ENCODE measurements around the gene DNLZ. TPM values are rescaled to one million over a fixed set of nuclear protein-coding genes. Genes with fewer than 3 reads are reported as not detected.

The DNLZ gene
- total and polyA plus RNA-seq, 9 of the 15 experiments (the other 6 are each of a cell fraction or from before 2014, with no cell fraction given) = 0.17 to 44.6 (median 3.4) TPM

DNA sequence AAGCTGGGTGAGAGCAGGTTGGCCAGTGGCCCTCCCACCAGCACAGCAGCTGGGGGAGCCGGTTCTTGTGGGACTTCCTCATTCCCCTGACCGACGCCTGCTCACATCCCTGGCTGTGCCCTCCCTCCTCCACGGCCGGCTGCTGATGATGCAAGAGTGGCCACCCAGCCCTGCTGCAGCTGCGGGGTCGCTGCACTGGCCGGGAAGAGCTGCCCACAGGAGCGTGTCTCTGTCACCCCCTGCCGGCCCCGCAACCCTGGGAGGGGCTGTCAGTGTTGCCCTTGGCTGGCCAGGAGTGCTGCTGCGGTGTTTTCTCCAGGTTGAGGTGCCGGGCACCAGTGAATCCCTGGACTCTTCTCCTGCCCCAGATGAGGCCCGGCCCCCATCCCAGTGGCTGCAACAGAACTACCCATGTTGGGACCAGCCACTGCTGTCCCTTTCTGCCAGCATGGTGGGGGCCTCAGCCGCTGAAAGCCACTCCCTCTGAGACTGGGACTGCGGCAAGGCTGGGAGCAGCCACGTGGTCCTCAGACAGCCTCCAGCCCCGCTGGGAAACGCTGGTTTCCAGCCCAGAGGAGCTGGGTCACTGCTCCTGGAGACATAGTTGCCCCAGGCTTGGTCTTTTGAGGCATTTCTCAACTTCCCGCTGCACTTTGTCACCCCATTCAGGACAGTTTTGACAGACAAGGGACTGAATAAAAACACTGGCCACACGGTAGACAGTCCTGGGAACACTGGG lies 9.2 kb upstream of the DNLZ start (continued):
- TF ChIP-seq MAFK (IDR thresholded peaks at IDR 0.05; ENCODE audit: low read length) (no peak), SNRNP70 (optimal IDR thresholded peaks at IDR 0.05; ENCODE audit: low read depth, low read length) (no peak), RAD51 (IDR thresholded peaks at IDR 0.05; ENCODE audit: borderline replicate concordance, low read depth) (peak; percentile 54; the same call in 1 of the 2 replicates), TBP (optimal IDR thresholded peaks at IDR 0.05; ENCODE audit: low read depth, low read length) (peak; percentile 52), POLR2B (IDR thresholded peaks at IDR 0.05; ENCODE audit: low read depth, partially characterized antibody) (no peak), ZNF23 (CRISPR knock-in tag; IDR thresholded peaks at IDR 0.05) (no peak), KAT7 (CRISPR knock-in tag; IDR thresholded peaks at IDR 0.05; ENCODE audit: borderline replicate concordance) (peak; percentile 83), ZNF76 (CRISPR knock-in tag; IDR thresholded peaks at IDR 0.05; ENCODE audit: borderline replicate concordance) (no peak), MAFF (IDR thresholded peaks at IDR 0.05; ENCODE audit: low read length) (no peak), HDAC3 (IDR thresholded peaks at IDR 0.05; ENCODE audit: borderline replicate concordance, partially characterized antibody) (no peak)
- TF ChIP-seq, protein P1, sequence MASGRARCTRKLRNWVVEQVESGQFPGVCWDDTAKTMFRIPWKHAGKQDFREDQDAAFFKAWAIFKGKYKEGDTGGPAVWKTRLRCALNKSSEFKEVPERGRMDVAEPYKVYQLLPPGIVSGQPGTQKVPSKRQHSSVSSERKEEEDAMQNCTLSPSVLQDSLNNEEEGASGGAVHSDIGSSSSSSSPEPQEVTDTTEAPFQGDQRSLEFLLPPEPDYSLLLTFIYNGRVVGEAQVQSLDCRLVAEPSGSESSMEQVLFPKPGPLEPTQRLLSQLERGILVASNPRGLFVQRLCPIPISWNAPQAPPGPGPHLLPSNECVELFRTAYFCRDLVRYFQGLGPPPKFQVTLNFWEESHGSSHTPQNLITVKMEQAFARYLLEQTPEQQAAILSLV (tag; IDR thresholded peaks at IDR 0.05) = peak; percentile 71; the same call in 1 of the 2 replicates
- TF ChIP-seq, protein P2, sequence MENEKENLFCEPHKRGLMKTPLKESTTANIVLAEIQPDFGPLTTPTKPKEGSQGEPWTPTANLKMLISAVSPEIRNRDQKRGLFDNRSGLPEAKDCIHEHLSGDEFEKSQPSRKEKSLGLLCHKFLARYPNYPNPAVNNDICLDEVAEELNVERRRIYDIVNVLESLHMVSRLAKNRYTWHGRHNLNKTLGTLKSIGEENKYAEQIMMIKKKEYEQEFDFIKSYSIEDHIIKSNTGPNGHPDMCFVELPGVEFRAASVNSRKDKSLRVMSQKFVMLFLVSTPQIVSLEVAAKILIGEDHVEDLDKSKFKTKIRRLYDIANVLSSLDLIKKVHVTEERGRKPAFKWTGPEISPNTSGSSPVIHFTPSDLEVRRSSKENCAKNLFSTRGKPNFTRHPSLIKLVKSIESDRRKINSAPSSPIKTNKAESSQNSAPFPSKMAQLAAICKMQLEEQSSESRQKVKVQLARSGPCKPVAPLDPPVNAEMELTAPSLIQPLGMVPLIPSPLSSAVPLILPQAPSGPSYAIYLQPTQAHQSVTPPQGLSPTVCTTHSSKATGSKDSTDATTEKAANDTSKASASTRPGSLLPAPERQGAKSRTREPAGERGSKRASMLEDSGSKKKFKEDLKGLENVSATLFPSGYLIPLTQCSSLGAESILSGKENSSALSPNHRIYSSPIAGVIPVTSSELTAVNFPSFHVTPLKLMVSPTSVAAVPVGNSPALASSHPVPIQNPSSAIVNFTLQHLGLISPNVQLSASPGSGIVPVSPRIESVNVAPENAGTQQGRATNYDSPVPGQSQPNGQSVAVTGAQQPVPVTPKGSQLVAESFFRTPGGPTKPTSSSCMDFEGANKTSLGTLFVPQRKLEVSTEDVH (IDR thresholded peaks at IDR 0.05; ENCODE audit: low read depth, partially characterized antibody) = no peak
- TF ChIP-seq, protein P3, sequence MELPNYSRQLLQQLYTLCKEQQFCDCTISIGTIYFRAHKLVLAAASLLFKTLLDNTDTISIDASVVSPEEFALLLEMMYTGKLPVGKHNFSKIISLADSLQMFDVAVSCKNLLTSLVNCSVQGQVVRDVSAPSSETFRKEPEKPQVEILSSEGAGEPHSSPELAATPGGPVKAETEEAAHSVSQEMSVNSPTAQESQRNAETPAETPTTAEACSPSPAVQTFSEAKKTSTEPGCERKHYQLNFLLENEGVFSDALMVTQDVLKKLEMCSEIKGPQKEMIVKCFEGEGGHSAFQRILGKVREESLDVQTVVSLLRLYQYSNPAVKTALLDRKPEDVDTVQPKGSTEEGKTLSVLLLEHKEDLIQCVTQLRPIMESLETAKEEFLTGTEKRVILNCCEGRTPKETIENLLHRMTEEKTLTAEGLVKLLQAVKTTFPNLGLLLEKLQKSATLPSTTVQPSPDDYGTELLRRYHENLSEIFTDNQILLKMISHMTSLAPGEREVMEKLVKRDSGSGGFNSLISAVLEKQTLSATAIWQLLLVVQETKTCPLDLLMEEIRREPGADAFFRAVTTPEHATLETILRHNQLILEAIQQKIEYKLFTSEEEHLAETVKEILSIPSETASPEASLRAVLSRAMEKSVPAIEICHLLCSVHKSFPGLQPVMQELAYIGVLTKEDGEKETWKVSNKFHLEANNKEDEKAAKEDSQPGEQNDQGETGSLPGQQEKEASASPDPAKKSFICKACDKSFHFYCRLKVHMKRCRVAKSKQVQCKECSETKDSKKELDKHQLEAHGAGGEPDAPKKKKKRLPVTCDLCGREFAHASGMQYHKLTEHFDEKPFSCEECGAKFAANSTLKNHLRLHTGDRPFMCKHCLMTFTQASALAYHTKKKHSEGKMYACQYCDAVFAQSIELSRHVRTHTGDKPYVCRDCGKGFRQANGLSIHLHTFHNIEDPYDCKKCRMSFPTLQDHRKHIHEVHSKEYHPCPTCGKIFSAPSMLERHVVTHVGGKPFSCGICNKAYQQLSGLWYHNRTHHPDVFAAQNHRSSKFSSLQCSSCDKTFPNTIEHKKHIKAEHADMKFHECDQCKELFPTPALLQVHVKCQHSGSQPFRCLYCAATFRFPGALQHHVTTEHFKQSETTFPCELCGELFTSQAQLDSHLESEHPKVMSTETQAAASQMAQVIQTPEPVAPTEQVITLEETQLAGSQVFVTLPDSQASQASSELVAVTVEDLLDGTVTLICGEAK (IDR thresholded peaks at IDR 0.05) = no peak
- TF ChIP-seq, protein P3 (CRISPR knock-in tag; IDR thresholded peaks at IDR 0.05) = no peak

Data from K562 (cell line).